B cell (primary cell): ENCODE data around the gene CYP26C1.

Experiments
- EZH2 ChIP-seq: IDR thresholded peaks from 2 replicates; pipeline ENCODE4 v1.6.1; 2012; ENCODE audit warnings: borderline replicate concordance, low read depth, mild to moderate bottlenecking, moderate library complexity, low read length; ENCODE audit not compliant: insufficient read depth, poor library complexity, severe bottlenecking
- TF ChIP-seq, protein P1 (sequence below): fragments of 200-600 bp; IDR thresholded peaks from one replicate; pipeline ENCODE4 v1.8.0; 2022; ENCODE audit warnings: antibody characterized with exemption, mild to moderate bottlenecking

DNA sequence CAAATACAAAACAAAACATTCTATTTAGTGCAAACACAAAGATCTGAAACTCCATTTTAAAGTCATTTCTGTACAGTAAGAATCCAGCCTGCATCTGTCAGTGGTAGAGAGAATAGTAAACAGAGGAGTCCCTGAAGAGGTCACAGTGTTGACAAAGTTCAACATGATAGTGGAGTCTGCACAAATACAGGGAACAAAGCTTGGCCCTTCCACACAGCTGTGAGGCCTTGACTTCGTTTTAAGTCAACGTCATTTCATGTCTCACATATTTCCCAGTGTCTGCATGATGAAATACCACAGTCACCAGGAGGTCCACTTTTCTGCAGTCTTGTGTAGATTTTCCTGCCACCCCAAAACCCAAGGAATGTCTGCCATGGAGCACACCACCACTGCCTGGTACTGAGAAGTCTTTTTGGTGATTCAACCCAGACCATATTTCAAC lies 46.1 kb downstream of the CYP26C1 start:
- TF ChIP-seq, protein P1, sequence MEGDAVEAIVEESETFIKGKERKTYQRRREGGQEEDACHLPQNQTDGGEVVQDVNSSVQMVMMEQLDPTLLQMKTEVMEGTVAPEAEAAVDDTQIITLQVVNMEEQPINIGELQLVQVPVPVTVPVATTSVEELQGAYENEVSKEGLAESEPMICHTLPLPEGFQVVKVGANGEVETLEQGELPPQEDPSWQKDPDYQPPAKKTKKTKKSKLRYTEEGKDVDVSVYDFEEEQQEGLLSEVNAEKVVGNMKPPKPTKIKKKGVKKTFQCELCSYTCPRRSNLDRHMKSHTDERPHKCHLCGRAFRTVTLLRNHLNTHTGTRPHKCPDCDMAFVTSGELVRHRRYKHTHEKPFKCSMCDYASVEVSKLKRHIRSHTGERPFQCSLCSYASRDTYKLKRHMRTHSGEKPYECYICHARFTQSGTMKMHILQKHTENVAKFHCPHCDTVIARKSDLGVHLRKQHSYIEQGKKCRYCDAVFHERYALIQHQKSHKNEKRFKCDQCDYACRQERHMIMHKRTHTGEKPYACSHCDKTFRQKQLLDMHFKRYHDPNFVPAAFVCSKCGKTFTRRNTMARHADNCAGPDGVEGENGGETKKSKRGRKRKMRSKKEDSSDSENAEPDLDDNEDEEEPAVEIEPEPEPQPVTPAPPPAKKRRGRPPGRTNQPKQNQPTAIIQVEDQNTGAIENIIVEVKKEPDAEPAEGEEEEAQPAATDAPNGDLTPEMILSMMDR: no peak
- no peak for TF ChIP-seq EZH2
